Activated B cell treated with CpG ODN at 0.5 μM for 24 hours (primary cell): ENCODE data around the gene TSHZ3. TPM values are rescaled to one million over a fixed set of nuclear protein-coding genes. Genes with fewer than 3 reads are reported as not detected.

Source experiments
- ATAC-seq: fragments of 200-7000 bp; cut with Tn5 transposase; one replicate; pipeline ENCODE4 v1.10.0; 2021; ENCODE audit warnings: low read depth, mild to moderate bottlenecking, moderate library complexity
- CTCF ChIA-PET: fragments of 350-600 bp; sonication (Branson Sonifier 250); formaldehyde crosslinking; loops from one replicate; lab custom pipeline; 2021; ENCODE audit warnings: antibody characterized with exemption; lab: Charles Lee
- POLR2A ChIA-PET: fragments of 350-600 bp; sonication (Branson Sonifier 250); formaldehyde crosslinking; loops from one replicate; lab custom pipeline; 2021; ENCODE audit warnings: antibody characterized with exemption; lab: Charles Lee
- DNase-seq: peaks from one replicate; pipeline ENCODE4 v3.0.0; 2022
- H3K27ac Mint-ChIP-seq: one replicate; pipeline ENCODE4 v1.8.0; 2020; ENCODE audit warnings: mixed read lengths
- H3K27me3 Mint-ChIP-seq: one replicate; pipeline ENCODE4 v1.8.0; 2021; ENCODE audit warnings: mixed read lengths
- H3K36me3 Mint-ChIP-seq: one replicate; pipeline ENCODE4 v1.8.0; 2021; ENCODE audit warnings: low read depth, mixed read lengths
- H3K4me1 Mint-ChIP-seq: one replicate; pipeline ENCODE4 v1.8.0; 2021; ENCODE audit warnings: mixed read lengths
- H3K4me3 Mint-ChIP-seq: one replicate; pipeline ENCODE4 v1.8.0; 2020; ENCODE audit warnings: mild to moderate bottlenecking, mixed read lengths
- H3K9me3 Mint-ChIP-seq: one replicate; pipeline ENCODE4 v1.8.0; 2020; ENCODE audit warnings: mixed read lengths
- CTCF ChIP-seq: fragments of 200-600 bp; IDR thresholded peaks from one replicate; pipeline ENCODE4 v1.8.0; 2022; ENCODE audit warnings: antibody characterized with exemption, mild to moderate bottlenecking
- intact Hi-C: fragments of 100-400 bp; cut with micrococcal nuclease; formaldehyde crosslinking; loops from one replicate; pipeline ENCODE4 v1.15.1; 2024
- total RNA-seq: library from RNA; stranded (reverse); gene quantifications from 2 replicates; pipeline ENCODE4 v1.2.3, GENCODE V29; 2022

TSHZ3 gene
- total RNA-seq, 1 donor from 2014 or later = not detected

- H3K4me1 Mint-ChIP-seq = no peaks in the 10 kb centered on the region
- no peak overlapping the region for H3K27ac Mint-ChIP-seq
- ATAC-seq = no peak
- CTCF ChIA-PET = no interaction called here
- H3K27me3 Mint-ChIP-seq = no peaks in the 10 kb centered on the region
- no peak for DNase-seq
- no peak overlapping the region for H3K4me3 Mint-ChIP-seq
- intact Hi-C loops = no loop called here
- POLR2A ChIA-PET = no interaction called here
- TF ChIP-seq CTCF = no peak
- no peaks in the 10 kb centered on the region for H3K36me3 Mint-ChIP-seq
- H3K9me3 Mint-ChIP-seq = peaks cover 4% of the 10 kb centered on the region
These were observed 52.4 kb downstream of the TSHZ3 start for GRCh38 chr19:31296741-31297390.

- DNase-seq = no peak
- intact Hi-C loops = no loop called here
- Mint-ChIP-seq H3K27me3 (no peaks in the 10 kb centered on the region), H3K27ac (no peak overlapping the region), H3K9me3 (peaks cover 4% of the 10 kb centered on the region), H3K36me3 (no peaks in the 10 kb centered on the region), H3K4me1 (no peaks in the 10 kb centered on the region), H3K4me3 (no peak overlapping the region)
- CTCF ChIA-PET = no interaction called here
- ATAC-seq = no peak
- TF ChIP-seq CTCF = no peak
- POLR2A ChIA-PET = no interaction called here
These were observed 55.0 kb downstream of the TSHZ3 start for GRCh38 chr19:31294189-31294588.

GRCh38 chr19:31292639-31293185 is 56.5 kb downstream of the TSHZ3 start:
- ChIA-PET CTCF (no interaction called here), POLR2A (no interaction called here)
- intact Hi-C loops = no loop called here
- Mint-ChIP-seq H3K4me1 (no peaks in the 10 kb centered on the region), H3K9me3 (peaks cover 4% of the 10 kb centered on the region), H3K4me3 (no peak overlapping the region), H3K27me3 (no peaks in the 10 kb centered on the region), H3K27ac (no peak overlapping the region), H3K36me3 (no peaks in the 10 kb centered on the region)
- DNase-seq (no peak), ATAC-seq (no peak)
- no peak for TF ChIP-seq CTCF

- intact Hi-C loops = no loop called here
- no peak overlapping the region for H3K27ac Mint-ChIP-seq
- ChIA-PET CTCF (no interaction called here), POLR2A (no interaction called here)
- no peak for TF ChIP-seq CTCF
- H3K4me1 Mint-ChIP-seq = no peaks in the 10 kb centered on the region
- DNase-seq (no peak), ATAC-seq (no peak)
- no peaks in the 10 kb centered on the region for H3K36me3 Mint-ChIP-seq
- no peaks in the 10 kb centered on the region for H3K27me3 Mint-ChIP-seq
- H3K4me3 Mint-ChIP-seq = no peak overlapping the region
- peaks cover 4% of the 10 kb centered on the region for H3K9me3 Mint-ChIP-seq
These were observed 58.2 kb downstream of the TSHZ3 start for GRCh38 chr19:31290931-31291590.

GRCh38 chr19:31289976-31290375 is 59.3 kb downstream of the TSHZ3 start:
- Mint-ChIP-seq H3K27me3 (no peaks in the 10 kb centered on the region), H3K4me1 (no peaks in the 10 kb centered on the region), H3K36me3 (no peaks in the 10 kb centered on the region), H3K27ac (no peak overlapping the region), H3K9me3 (peaks cover 4% of the 10 kb centered on the region), H3K4me3 (no peak overlapping the region)
- DNase-seq (no peak), ATAC-seq (no peak)
- POLR2A ChIA-PET = no interaction called here
- intact Hi-C loops = no loop called here
- TF ChIP-seq CTCF = no peak
- CTCF ChIA-PET = no interaction called here
